ENCODE data around the gene ADPRHL1.

ADPRHL1 gene

DNA sequence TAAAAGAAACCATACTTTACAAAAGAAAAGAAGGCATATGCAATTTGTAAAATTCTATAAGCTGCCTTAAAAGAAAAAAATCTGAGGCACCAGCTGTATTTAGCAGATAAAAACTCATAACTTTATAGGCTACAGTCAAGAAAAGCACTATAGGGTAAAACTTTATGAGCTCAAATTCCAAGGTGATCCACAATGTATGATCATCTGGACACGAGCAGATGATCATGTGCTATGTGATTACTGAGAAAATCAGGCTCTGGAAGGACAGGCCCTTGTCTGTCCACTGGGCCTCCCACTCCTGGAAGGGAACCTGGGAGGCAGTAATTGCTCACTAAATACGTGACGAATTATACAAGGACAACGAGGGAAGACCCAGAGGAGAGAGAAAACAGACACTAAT is 96.7 kb downstream of the ADPRHL1 start:
- H3K4me3 Mint-ChIP-seq: no peak overlapping the region
- no peaks in the 10 kb centered on the region for H3K27me3 Mint-ChIP-seq (ENCODE audit: low read depth)
- no peak overlapping the region for H3K27ac Mint-ChIP-seq
- TF ChIP-seq, protein P1, sequence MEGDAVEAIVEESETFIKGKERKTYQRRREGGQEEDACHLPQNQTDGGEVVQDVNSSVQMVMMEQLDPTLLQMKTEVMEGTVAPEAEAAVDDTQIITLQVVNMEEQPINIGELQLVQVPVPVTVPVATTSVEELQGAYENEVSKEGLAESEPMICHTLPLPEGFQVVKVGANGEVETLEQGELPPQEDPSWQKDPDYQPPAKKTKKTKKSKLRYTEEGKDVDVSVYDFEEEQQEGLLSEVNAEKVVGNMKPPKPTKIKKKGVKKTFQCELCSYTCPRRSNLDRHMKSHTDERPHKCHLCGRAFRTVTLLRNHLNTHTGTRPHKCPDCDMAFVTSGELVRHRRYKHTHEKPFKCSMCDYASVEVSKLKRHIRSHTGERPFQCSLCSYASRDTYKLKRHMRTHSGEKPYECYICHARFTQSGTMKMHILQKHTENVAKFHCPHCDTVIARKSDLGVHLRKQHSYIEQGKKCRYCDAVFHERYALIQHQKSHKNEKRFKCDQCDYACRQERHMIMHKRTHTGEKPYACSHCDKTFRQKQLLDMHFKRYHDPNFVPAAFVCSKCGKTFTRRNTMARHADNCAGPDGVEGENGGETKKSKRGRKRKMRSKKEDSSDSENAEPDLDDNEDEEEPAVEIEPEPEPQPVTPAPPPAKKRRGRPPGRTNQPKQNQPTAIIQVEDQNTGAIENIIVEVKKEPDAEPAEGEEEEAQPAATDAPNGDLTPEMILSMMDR (IDR thresholded peaks at IDR 0.05; ENCODE audit: unreplicated experiment in 3 of 3): no peak
- peaks cover 11% of the 10 kb centered on the region for H3K36me3 Mint-ChIP-seq (ENCODE audit: low read depth)
- no peaks in the 10 kb centered on the region for H3K4me1 Mint-ChIP-seq
- no peaks in the 10 kb centered on the region for H3K9me3 Mint-ChIP-seq

DNA sequence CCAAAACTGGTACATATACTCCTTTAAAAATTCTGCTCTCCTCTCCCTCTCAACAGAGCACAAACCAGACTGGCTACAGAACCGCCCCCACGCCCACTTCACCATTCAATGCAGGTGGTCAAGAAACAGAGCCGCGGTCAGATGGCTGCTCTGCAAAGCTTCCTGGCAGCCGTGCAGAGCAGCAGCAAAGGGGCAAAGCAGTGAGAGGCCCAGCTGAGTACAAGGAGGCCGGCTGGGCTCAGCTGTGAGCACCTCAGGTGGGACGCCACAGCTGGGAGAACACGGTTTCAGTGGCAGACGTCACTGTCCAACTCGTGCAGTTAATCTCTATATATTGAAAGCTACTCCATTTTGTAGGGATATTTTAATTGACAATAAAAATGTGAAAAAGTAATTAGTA is 97.7 kb downstream of the ADPRHL1 start:
- H3K27me3 Mint-ChIP-seq (ENCODE audit: low read depth): no peaks in the 10 kb centered on the region
- peaks cover 11% of the 10 kb centered on the region for H3K36me3 Mint-ChIP-seq (ENCODE audit: low read depth)
- no peaks in the 10 kb centered on the region for H3K9me3 Mint-ChIP-seq
- no peak overlapping the region for H3K4me3 Mint-ChIP-seq
- no peaks in the 10 kb centered on the region for H3K4me1 Mint-ChIP-seq
- TF ChIP-seq, protein P1 (IDR thresholded peaks at IDR 0.05; ENCODE audit: unreplicated experiment in 3 of 3): no peak
- H3K27ac Mint-ChIP-seq: no peak overlapping the region

DNA sequence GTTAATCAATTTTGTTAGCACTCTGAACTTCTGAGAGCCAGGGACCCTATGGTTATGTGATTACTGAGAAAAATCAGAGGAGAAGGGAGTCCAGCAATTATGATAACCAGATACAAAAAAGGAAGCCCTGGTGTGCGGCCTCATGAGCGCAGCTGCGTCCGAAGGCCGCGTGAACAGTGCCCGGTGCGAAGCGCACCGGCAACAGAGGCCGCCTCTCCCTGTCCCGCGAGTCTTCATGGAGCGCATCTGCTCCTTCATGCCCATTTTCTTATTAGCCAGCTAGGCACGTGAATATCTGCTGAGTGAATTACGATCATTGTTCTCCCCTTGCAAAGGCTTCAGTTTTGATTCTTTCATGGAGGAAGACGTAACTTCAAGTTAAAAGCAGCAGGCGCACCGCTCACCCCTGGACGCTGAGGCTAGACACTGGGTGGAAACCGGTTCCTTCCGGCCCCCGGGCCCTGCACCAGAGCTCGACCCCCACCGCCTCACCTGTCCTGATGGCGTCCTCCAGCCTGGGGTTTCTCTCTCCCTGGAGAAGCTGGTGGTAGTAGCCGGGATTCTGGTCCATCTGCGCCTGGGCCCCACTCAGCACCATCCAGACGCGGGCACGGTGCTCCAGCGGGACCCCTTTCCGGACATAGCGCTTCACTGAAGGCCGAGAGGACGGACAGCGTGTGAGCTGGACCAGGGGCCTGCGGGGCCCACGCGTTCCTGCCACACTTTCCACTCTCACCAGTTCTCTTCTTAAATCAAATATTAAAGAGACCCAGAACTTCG is 98.3 kb downstream of the ADPRHL1 start:
- TF ChIP-seq, protein P1 (IDR thresholded peaks at IDR 0.05; ENCODE audit: unreplicated experiment in 3 of 3): no peak
- Mint-ChIP-seq H3K4me1 (no peaks in the 10 kb centered on the region), H3K27ac (no peak overlapping the region), H3K36me3 (ENCODE audit: low read depth) (peaks cover 16% of the 10 kb centered on the region), H3K4me3 (no peak overlapping the region), H3K27me3 (ENCODE audit: low read depth) (peaks cover 4% of the 10 kb centered on the region), H3K9me3 (no peaks in the 10 kb centered on the region)

DNA sequence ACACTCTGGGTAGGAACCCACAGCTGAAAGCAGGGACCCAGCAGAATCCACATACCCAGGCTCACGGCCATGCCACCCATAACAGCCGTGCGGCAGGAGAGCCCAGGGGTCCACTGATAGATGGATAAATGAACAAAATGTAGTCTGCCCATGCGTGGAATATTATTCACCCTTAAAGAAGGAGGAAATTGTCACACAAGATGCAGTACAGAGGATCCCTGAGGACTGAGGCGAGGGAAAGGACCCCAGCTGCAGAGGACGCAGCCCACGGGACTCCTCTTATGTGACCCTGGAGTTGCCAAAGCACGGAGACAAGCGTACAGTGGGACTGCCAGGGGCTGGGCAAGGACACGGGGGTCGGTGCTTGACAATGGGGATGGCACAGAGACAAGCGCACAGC is 100.0 kb downstream of the ADPRHL1 start:
- Mint-ChIP-seq H3K27ac (no peak overlapping the region), H3K4me3 (no peak overlapping the region), H3K9me3 (no peaks in the 10 kb centered on the region), H3K27me3 (ENCODE audit: low read depth) (peaks cover 5% of the 10 kb centered on the region), H3K4me1 (no peaks in the 10 kb centered on the region), H3K36me3 (ENCODE audit: low read depth) (peaks cover 33% of the 10 kb centered on the region)
- TF ChIP-seq, protein P1 (IDR thresholded peaks at IDR 0.05; ENCODE audit: unreplicated experiment in 3 of 3): no peak

DNA sequence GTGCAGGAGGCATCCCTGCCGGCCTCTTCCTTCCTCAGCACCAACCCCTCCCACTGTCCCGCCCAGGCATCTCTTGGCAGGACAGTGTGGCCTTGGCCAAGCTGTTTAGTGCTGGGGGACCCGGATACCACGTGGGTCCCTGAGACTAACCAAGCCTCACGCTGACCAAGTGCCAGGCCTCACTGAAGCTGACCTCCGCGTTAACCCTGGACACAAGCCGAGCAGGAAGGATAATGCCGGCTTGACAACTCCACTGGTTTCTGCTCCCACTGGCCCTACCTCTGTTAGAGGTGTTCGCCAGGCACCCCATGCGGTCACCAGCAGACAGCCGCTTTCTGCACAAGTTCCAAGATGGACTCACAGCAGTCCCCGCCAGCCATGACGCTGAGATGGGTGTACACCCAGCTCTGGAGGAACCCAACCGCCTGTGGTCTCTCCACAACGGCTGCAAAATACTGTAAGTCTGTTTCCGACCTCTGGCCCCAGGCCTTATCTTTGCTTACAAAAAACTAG is 101.7 kb downstream of the ADPRHL1 start:
- H3K4me1 Mint-ChIP-seq: no peaks in the 10 kb centered on the region
- no peak overlapping the region for H3K27ac Mint-ChIP-seq
- peaks cover 5% of the 10 kb centered on the region for H3K27me3 Mint-ChIP-seq (ENCODE audit: low read depth)
- no peaks in the 10 kb centered on the region for H3K9me3 Mint-ChIP-seq
- H3K36me3 Mint-ChIP-seq (ENCODE audit: low read depth): peaks cover 38% of the 10 kb centered on the region
- TF ChIP-seq, protein P1 (IDR thresholded peaks at IDR 0.05; ENCODE audit: unreplicated experiment in 3 of 3): no peak
- H3K4me3 Mint-ChIP-seq: no peak overlapping the region

DNA sequence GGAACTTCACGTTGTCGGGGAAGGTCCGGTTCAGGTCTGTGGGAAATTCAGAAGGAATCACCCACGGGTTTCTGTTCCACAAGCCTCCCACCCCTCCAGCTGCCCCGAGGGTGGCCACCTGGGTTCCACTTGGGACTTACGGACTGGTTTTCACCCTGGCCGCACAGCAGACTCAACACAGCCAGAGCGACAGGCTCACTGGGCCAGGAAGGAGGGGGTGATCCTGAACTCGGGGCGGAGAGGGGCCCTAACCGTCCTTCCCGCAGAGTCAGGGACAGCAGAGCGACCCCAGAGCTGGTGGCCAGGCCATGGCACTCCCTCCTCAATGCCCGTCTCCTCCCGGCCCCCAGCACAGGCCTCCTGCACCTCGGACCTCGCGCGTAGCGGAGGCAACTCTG is 102.4 kb downstream of the ADPRHL1 start:
- Mint-ChIP-seq H3K27ac (no peak overlapping the region), H3K4me1 (no peaks in the 10 kb centered on the region), H3K36me3 (ENCODE audit: low read depth) (peaks cover 38% of the 10 kb centered on the region), H3K27me3 (ENCODE audit: low read depth) (peaks cover 5% of the 10 kb centered on the region), H3K9me3 (no peaks in the 10 kb centered on the region), H3K4me3 (no peak overlapping the region)
- TF ChIP-seq, protein P1 (IDR thresholded peaks at IDR 0.05; ENCODE audit: unreplicated experiment in 3 of 3): no peak
